NCI-H2171 treated with DMSO at 0.1 percent for 48 hours (cell line): ENCODE results near the gene TMCO2.

Source experiments
- DNase-seq: peaks from one replicate; lab custom pipeline; 2025; lab: John Stamatoyannopoulos, UW

Gene TMCO2

DNA sequence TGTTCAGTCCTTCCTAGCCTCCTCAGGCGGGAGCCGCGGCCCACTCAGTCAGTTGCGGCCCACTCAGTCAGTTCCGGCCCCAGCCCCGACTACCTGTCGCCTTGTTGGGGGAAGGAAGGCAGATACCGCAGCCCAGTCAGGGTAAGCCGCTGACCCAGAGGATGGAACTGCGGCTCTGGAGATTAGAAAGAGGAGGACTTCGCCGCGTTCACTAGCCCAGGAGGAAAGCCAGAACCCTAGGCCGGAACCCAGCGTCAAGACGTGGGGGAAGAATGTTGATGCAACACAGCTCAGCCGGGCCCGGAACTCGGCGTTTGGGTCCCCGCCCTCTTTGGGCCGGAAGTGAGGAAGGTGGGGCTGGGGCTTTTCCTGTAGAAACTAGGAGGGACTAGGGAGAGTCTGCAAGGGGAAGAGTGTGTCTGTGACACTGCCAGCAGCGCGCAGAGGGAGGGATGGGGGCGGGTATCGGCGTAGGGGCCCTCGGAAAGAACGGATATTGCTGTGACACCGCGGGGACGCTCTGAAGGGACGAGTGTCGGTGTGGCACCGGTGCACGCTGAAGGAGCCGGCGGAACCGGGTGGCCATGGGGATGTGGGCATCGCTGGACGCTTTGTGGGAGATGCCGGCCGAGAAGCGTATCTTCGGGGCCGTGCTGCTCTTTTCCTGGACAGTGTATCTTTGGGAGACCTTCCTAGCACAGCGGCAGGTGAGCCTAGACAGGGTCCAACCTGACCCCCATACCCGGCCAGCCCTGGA, 10.1 kb downstream of the TMCO2 start, which contains the start of gene ZMPSTE24:
TSS of gene ZMPSTE24 (plus strand) at position 549 of the 757 bp plus-strand sequence. CDS start at position 585, 36 bp downstream.
- DNase-seq: peak; percentile 98

GRCh38 chr1:40258445-40258769, 10.7 kb downstream of the TMCO2 start:
- DNase-seq: no peak

DNA sequence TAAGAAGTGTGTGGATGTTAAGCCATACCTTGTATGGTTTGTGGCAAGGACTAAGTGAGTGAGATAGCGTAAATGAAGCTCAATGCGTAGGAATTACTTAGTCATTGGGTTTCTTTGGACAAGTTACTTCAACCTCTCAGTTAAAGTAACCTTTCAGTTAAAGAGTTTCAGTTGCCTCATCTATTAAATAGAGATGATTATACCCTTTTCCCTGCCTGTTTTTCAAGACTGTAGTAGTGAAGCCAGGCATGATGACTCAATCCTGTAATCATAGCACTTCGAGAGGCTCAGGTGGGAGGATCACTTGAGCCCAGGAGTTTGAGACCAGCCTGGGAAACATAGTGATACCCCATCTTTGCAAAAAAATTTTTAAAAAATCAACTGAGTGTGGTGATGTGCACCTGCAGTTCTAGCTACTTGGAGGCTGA, 16.6 kb downstream of the TMCO2 start:
- DNase-seq: no peak

- DNase-seq: no peak
Measured at GRCh38 chr1:40265298-40265697, 17.6 kb downstream of the TMCO2 start.

DNA sequence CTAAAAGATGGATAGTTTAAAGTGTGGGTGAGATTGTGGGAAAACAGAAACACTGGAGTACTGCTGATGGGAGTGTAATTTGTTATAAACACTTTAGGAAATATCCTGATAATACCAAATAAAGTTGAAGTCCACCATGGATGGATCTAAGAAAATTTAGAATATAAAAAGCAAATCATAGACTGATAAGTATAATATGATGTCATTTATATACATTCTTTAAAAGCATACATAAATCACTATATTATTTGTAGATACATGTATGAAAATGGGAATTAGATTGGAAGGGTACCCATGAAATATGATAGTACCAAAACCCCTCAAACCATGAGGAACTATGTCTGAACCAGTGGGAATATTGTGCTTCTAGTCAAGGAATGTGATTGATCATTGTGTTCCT, 18.2 kb downstream of the TMCO2 start:
- DNase-seq: no peak

- DNase-seq: no peak
Measured at GRCh38 chr1:40266786-40267535, 19.2 kb downstream of the TMCO2 start.

DNA sequence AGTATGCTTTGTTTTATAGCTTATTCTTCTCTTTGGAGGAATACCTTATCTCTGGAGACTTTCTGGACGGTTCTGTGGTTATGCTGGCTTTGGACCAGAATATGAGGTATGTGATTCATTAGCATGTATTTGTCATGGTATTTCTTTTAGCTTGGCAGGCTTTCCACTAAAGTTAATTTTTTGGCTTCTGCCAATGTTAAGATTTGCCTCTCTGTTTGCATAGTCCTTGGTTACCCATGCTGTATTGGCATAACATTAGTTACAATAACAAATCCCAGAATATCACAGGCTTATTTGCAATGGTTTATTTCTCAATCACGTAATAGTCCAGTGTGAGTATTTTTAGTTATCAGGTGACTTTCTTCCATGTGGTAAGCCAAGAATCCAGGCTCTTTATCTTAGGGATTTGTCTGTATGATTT, 20.0 kb downstream of the TMCO2 start:
- no peak for DNase-seq

DNA sequence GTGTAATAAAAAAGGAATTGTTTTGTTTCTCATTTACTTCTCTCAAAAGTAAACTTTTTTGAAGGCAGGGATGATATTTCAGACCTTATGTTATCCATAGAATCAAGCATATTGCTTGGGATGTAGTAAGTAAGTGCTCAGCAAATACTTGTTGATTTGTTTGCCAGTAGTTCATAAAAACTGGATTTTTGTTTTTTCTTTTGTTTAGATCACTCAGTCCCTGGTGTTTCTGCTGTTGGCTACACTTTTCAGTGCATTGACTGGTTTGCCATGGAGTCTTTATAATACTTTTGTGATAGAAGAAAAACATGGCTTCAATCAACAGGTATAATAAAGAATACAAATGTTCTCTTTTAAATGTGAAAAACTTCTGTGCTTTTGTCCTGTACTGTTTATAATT, 20.5 kb downstream of the TMCO2 start:
- no peak for DNase-seq

DNA sequence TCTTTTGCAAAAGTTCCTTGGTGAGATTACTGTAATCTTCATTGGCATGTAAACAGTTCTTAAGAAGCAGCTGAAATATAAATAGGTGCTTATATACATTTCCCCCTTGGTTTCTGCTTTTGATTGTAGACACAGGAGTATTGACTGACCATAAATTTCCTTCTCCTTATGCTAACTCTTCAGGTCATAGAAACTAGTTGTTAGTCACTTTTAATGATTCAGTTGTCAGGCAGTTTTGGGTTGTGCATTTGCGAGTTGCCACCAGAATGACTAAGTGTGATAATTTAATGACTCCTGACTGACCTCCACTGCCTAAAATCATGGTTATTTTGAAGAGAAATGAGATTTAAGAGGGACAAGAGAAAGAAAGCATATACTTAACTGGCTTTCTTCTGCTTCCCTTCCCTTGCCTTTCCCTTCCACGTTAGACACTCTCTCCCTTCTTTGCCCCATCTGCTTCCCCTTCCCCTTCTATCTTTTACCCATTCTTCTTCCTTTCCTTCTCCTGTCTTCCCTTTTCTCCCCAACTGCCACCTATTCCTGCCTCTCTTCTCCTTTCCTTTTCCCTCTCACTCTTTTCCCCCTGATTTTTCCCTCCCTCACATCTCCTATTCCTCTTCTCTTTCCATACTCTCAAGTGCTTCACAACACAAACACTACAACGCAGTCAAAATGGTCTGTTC, 22.6 kb downstream of the TMCO2 start:
- DNase-seq: no peak

- no peak for DNase-seq
Measured at GRCh38 chr1:40272653-40273213, 25.0 kb downstream of the TMCO2 start.

- DNase-seq: no peak
Measured at GRCh38 chr1:40273547-40274166, 25.9 kb downstream of the TMCO2 start.

DNA sequence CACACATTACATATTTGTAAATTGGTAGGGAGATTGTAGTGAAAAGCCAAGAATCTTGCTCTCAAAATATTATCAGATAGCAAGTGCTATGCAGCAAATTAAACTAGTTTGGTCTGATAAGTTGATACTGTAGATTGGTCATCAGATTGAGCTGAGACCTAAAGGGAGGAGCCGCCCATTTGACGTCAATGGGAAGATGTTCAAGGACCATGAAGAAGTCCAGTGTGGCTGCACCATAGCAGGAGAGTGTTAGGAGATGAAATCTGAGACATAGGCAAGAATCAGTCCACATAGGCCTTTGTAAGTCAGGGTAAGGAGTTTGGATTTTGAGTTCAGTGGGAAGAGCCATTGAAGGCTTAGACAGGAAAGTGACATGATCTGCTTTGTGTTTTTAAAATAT, 26.6 kb downstream of the TMCO2 start:
- DNase-seq: no peak

GRCh38 chr1:40276122-40276521, 28.4 kb downstream of the TMCO2 start:
- DNase-seq: no peak

- no peak for DNase-seq
Measured at GRCh38 chr1:40281853-40282252, 34.1 kb downstream of the TMCO2 start.

GRCh38 chr1:40291293-40291692, 43.6 kb downstream of the TMCO2 start:
- DNase-seq: no peak

DNA sequence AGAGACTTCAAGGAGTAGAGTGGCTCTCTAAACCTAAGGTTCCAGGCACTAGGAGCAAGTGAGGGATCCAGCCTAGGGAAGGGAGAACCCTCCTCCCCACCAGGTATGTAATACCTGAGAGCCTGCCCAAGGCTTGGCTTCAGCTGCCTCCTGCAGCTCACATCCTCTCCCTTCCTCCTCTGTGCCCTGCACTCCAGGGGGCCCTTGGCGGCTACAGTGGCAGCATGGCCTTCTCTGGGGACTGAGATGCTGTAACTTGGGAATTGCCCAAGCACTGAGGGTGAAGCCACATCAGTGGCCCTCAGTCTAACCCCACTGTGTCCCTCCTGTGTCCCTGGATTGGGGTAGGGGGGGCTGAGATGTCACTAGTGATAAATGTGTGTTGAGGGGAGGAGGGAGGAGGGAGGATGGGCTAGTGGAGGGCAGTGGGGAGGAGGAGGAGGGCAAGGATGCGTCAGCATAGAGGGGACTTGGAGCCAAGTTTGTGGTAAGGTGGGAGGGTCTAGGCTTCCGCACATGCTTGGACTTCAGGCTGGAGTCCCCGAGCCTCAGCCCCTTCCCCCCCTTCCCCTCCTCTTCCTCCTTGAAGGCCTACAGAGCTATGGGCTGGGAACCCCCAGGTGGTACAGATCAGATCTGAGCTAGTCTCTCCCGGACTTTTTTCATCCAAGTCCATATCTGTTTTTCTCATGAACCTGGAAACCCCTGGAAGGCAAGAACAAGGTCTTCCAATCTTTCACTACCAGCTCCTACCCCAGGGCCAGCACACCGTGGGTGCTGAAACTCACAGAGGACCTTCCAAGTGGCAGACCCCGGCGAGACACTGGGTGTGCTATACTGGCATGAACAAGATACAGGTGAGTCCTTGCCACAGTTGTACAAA, 51.9 kb downstream of the TMCO2 start:
- no peak for DNase-seq

GRCh38 chr1:40300249-40300567, 52.5 kb downstream of the TMCO2 start:
- no peak for DNase-seq

DNA sequence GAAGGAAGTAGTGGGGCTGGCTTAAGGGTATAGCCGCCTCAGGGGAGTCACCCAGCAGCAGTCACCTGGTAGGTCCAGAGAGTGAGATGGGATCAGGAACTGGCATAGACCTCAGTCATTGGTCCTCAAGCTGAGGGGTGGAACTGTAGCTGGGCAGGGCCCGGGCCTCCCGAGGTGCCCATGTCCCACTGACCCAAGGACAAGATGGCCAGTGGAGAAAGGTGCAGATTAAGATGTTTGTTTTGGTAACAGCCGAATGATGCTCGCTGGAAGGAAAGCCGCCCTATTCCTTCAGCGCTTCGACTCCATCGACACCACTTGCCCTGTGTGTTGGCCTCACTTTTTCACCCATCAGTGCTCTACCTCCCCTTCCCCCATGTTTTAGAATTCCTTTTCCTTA, 52.9 kb downstream of the TMCO2 start:
- DNase-seq: no peak

DNA sequence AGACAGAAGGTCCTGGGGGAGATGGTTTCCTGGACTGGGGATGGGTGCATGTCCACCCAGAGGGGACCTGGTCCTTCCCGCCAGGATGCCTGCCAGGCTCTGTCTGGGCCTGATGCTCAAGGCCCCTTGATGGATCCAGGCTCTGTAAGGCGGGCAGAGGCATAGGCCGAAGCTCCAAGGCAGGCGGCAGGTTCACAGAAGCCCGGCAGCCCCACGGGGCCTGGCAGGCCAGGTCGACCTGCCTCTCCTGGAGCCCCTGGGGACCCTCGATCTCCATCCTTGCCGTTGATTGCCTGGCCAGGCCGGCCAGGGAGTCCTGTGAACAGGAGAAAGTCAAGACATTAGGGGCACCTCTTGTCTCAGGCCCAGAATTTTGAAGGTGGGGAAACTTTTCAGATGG, 53.3 kb downstream of the TMCO2 start:
- DNase-seq: no peak
